Duodenal mucosa (tissue), 2 donors: ENCODE data around the gene ACAN.

Experiments used
- H3K27ac ChIP-seq: one replicate; pipeline ENCODE4 v1.7.0; 2013; ENCODE audit warnings: low read depth, low read length
- H3K27me3 ChIP-seq, 2 donors: one replicate each; pipeline ENCODE4 v1.7.0; 2013; ENCODE audit warnings: low read length in 2 of 2, control low read depth in 1 of 2; ENCODE audit not compliant: insufficient read depth in 2 of 2, control insufficient read depth in 1 of 2
- H3K36me3 ChIP-seq, 2 donors: one replicate each; pipeline ENCODE4 v1.7.0; 2013; ENCODE audit warnings: low read length in 2 of 2, control low read depth in 1 of 2; ENCODE audit not compliant: insufficient read depth in 2 of 2, control insufficient read depth in 1 of 2
- H3K4me1 ChIP-seq, 2 donors: one replicate each; pipeline ENCODE4 v1.7.0; 2013; ENCODE audit warnings: low read length in 2 of 2, control low read depth in 1 of 2; ENCODE audit not compliant: insufficient read depth in 2 of 2, control insufficient read depth in 1 of 2
- H3K4me3 ChIP-seq, 2 donors: one replicate each; pipeline ENCODE4 v1.7.0; 2013; ENCODE audit warnings: low read length in 2 of 2, low read depth in 1 of 2
- H3K9ac ChIP-seq, 2 donors: one replicate each; pipeline ENCODE4 v1.7.0; 2013; ENCODE audit warnings: low read length in 2 of 2, low read depth in 1 of 2
- H3K9me3 ChIP-seq, 2 donors: one replicate each; pipeline ENCODE4 v1.7.0; 2013; ENCODE audit warnings: low read length in 2 of 2, control low read depth in 1 of 2; ENCODE audit not compliant: control insufficient read depth in 1 of 2

The ACAN gene

DNA sequence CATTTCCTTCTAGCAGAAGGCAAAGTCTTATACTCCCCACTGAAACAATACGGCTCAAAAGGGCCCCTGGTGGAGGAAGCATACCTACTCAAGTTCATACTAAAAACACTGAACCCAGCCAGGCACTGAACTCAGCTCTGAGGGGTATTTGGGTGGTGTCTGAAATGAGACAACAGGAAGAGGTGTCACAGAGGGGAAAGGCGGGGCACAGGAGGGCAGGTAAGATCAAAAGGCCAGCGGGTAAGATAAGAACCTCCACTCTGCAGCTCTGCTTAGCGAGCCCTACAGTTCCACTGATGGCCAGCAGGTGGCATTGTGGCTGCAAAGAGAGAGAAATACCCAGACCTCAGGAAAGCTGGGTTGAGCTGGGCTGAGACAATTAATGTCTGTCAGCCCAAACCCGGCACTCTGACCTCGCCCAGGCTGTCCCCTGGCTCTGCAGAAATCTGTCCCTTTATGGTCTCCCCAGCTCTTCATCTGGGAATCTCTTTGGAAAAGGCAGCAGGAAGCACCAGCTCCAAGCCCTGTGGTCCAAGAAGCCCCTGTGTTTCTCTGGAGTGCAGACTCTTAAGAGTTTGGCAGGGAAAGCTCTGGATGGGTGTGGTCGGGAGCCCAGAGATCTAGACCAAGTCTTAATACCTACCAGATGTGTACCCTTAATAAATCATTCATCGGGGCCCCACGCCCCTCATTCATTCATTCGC, 101.5 kb downstream of the ACAN start:
- Histone ChIP-seq H3K27me3 (no peaks in the 10 kb centered on the region), H3K36me3 (no peaks in the 10 kb centered on the region), H3K9ac (no peak overlapping the region), H3K27ac (no peak overlapping the region), H3K4me1 (peaks cover 6 to 10% of the 10 kb centered on the region in 2 donors), H3K9me3 (no peaks in the 10 kb centered on the region), H3K4me3 (no peak overlapping the region)

DNA sequence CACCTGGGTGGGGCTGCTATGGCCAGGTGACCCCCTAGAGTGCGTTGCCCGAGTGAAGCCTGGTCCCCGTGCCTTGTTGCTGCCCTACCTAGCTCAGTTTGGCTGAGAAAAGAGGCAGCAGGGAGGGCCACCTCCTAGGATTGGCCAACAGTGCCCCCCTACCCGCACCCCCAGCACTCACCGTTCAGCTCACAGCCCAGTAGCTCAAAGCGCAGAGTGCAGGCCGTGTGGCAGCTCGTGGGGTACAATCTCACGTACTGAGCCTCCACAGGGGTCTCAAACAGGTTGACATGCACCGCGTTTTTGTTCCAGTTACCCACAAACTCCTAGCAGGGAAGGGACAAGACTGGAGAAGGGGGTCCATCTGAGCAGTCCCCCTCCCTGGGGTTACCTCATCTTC, 102.3 kb downstream of the ACAN start:
- no peaks in the 10 kb centered on the region for H3K27me3 ChIP-seq
- H3K9ac ChIP-seq = no peak overlapping the region
- no peaks in the 10 kb centered on the region for H3K9me3 ChIP-seq
- H3K36me3 ChIP-seq = no peaks in the 10 kb centered on the region
- H3K4me3 ChIP-seq = no peak overlapping the region
- no peak overlapping the region for H3K27ac ChIP-seq
- peaks cover 6 to 10% of the 10 kb centered on the region in 2 donors for H3K4me1 ChIP-seq

DNA sequence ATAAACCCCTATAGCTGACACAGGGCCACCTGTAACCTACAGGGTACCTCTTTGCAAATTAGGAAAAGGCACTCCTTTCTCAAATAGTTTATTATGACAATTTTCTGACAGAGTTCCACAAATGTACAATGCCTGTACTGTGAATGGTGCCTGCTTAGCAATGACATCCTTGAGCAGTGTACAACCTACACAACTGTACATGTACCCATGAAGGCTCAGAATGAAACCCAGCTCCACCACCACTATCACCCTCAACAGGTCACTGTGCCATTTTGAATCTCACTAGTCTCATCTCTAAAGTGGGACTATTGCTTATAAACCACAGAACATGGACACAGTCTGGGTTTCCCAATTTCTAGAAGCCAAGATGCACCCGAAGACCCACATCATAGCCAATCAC, 102.9 kb downstream of the ACAN start:
- Histone ChIP-seq H3K9ac (no peak overlapping the region), H3K27ac (no peak overlapping the region), H3K36me3 (no peaks in the 10 kb centered on the region), H3K4me3 (no peak overlapping the region), H3K4me1 (peaks cover 6 to 10% of the 10 kb centered on the region in 2 donors), H3K27me3 (no peaks in the 10 kb centered on the region), H3K9me3 (no peaks in the 10 kb centered on the region)

DNA sequence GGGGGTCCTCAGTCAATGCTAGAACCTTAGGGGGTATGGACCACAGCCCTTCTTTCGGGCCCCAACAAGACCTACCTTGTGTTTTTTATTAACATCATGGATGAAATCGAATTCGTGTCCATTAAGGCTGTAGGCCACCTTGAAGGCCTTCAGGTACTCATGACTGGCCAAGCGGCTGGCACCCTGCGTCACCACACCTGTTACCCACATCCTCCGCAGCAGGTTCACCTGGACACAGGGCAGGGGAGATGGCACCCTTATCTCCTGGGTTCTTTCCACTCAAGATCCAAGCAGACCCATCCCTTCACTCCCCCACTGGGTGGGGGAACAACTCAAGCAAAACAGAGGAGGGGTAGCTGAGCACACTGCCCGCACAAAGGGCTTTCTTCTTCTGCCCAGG, 103.3 kb downstream of the ACAN start:
- no peaks in the 10 kb centered on the region for H3K27me3 ChIP-seq
- H3K4me3 ChIP-seq = no peak overlapping the region
- no peaks in the 10 kb centered on the region for H3K9me3 ChIP-seq
- H3K9ac ChIP-seq = no peak overlapping the region
- H3K4me1 ChIP-seq = peaks cover 6 to 10% of the 10 kb centered on the region in 2 donors
- H3K27ac ChIP-seq = no peak overlapping the region
- H3K36me3 ChIP-seq = no peaks in the 10 kb centered on the region

DNA sequence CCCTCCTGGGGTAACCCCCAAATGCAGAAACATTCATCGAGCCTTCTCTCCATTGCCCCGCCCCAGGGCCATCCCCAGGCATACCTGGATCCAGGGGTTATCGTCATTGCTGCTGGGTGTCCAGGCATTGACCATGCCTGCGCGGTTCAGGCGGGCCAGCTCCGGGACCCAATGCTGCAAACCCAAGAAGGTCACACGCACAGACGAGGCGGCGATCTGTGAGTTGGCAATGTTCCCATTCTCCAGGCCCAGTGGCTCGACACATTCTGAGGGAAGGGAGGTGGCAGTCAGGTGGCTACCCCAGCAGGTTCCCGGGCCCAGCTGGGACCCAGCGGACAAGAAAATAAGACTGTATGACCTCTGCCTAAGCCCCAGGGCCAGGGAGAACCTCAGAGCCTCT, 103.9 kb downstream of the ACAN start:
- Histone ChIP-seq H3K9ac (no peak overlapping the region), H3K4me3 (no peak overlapping the region), H3K27me3 (no peaks in the 10 kb centered on the region), H3K36me3 (no peaks in the 10 kb centered on the region), H3K27ac (no peak overlapping the region), H3K4me1 (peaks cover 6 to 10% of the 10 kb centered on the region in 2 donors), H3K9me3 (no peaks in the 10 kb centered on the region)

DNA sequence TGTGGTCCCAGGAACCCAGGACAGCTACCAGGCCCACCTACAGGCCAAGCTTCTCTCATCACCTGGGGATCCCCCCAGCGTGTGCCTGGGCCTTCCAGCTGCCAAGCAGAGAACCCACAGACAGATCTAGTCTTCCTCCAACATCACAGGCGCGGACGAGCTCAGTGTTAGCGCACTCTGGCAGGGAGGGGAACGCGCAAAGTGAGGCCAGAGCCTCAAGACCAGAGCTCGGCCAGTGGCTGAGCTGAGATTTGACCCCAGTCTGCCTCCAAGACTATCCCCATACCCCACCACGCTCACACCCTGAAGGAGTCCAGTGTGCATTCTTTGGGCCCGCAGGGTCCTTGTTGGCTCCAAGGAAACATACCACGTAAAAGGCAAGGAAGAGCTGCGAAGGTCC, 104.9 kb downstream of the ACAN start:
- no peak overlapping the region for H3K27ac ChIP-seq
- no peaks in the 10 kb centered on the region for H3K36me3 ChIP-seq
- no peaks in the 10 kb centered on the region for H3K9me3 ChIP-seq
- peaks cover 6 to 15% of the 10 kb centered on the region in 2 donors for H3K4me1 ChIP-seq
- H3K4me3 ChIP-seq = no peak overlapping the region
- H3K27me3 ChIP-seq = no peaks in the 10 kb centered on the region
- no peak overlapping the region for H3K9ac ChIP-seq

DNA sequence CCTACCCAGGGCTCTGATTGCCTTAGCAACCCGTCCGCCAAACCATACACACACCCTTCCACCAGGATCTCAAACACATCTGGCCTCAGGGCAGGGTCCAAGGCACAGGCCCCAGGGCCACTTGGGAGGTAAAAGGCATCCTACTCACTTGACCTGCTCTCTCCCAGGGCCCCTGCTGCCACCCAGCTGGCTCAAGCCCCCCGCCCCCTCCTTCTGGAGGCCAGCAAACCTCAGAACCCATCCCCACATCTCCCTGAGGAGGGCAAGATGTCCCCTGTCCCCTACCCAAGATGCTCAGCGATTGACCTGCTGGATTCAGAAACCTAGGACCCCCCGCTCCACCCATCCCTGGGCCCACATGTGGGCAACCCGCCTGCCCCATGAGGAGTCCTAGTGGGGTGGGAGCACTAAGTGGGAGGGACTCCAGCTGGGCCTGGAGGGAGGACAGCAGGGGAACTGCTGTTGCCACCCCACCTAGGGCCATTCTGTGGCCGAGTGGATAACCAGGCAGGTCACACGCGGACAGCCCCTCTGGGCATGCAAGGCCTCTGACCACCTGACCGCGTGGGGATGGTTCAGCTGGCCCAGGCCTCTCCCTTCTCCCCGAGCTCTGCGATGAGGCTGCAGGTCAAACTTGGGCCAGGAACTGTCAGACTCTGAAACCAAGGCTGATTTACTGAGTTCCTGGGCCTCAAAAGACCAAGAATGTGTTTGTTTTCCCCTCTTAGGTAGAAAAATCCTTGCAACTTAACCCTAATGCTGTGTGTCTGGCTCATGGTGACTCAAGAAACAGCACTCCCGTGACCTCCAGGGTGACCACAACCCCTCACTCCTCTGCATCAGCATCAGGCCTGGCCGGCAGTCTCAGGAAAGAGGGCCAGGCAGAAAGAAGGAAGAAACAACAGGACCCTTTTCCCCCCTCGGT, 105.7 kb downstream of the ACAN start:
- Histone ChIP-seq H3K27me3 (no peaks in the 10 kb centered on the region), H3K27ac (no peak overlapping the region), H3K36me3 (no peaks in the 10 kb centered on the region), H3K4me1 (peaks cover 6 to 15% of the 10 kb centered on the region in 2 donors), H3K9ac (no peak overlapping the region), H3K4me3 (no peak overlapping the region), H3K9me3 (no peaks in the 10 kb centered on the region)

DNA sequence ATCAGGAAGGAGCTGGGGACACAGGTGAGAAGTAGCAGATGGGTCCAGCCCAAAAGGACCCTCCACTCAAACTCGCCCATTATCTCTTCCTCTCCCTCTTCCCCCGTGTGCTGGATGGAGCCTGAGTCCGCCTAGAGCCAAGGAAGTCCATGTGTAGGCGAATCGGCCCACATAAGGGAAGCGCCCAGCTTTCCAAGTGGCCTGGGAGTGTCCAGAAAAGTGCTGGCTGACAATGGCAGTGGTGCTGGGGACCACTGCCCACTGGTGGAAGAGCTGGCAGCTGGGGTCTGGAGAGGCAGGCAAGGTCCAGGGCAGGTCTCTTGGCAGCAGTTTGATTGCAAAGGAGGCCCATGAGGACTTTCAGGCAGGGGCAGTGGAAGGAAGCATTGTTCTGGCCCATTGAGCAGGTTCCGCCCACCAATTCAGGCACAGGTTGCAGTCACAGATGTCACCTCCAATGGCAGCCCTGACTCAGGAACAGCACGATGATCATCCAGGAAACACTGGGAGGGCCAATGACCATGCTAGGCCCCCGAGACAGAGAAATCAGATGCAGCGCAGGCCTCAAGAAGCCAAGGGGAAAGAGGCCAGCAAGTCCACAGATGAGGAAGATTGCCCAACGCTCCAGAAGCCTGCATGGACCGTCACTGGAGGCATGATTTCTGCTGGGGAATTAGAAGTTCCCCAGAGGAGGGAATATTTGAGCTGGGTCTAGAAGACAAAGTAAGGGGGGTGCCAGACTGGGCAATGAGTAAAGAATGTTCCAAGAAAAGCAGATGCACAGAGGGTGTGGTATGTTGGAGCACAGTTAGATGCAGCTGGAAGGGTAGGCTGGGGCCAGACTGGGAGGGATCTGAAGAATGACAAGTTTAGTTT, 107.0 kb downstream of the ACAN start:
- H3K4me3 ChIP-seq = no peak overlapping the region
- peaks cover 0 to 5% of the 10 kb centered on the region in 2 donors for H3K4me1 ChIP-seq
- no peak overlapping the region for H3K9ac ChIP-seq
- H3K36me3 ChIP-seq = no peaks in the 10 kb centered on the region
- H3K27me3 ChIP-seq = no peaks in the 10 kb centered on the region
- H3K27ac ChIP-seq = no peak overlapping the region
- H3K9me3 ChIP-seq = no peaks in the 10 kb centered on the region

DNA sequence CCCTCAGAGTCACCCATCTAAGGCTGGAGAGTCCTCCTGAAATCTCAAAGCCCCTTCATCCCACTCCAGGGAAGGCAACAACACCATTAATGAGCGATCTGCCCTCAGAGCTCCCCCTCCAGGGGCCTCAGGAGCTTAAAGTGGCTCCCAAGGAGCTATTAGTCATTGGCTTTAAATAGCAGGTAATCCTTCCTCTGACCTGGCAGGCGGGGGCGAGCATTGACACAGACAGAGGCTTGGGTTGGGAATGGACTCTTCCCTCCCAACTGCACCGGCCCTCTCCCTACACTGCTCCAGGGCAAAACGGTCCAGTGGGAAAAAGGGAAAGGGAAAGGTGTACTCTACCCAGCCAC, 108.5 kb downstream of the ACAN start:
- H3K9ac ChIP-seq = no peak overlapping the region
- H3K9me3 ChIP-seq = no peaks in the 10 kb centered on the region
- peaks cover 0 to 5% of the 10 kb centered on the region in 2 donors for H3K4me1 ChIP-seq
- H3K27me3 ChIP-seq = no peaks in the 10 kb centered on the region
- H3K4me3 ChIP-seq = no peak overlapping the region
- no peak overlapping the region for H3K27ac ChIP-seq
- no peaks in the 10 kb centered on the region for H3K36me3 ChIP-seq
